HG02870 (cell line): ENCODE data around the gene RAB11FIP4.

ENCODE experiments used
- ATAC-seq: cut with Tn5 transposase; IDR thresholded peaks from one replicate; pipeline ENCODE4 v1.9.1; 2021; ENCODE audit warnings: mild to moderate bottlenecking, moderate library complexity; ENCODE audit not compliant: unreplicated experiment

The RAB11FIP4 gene

DNA sequence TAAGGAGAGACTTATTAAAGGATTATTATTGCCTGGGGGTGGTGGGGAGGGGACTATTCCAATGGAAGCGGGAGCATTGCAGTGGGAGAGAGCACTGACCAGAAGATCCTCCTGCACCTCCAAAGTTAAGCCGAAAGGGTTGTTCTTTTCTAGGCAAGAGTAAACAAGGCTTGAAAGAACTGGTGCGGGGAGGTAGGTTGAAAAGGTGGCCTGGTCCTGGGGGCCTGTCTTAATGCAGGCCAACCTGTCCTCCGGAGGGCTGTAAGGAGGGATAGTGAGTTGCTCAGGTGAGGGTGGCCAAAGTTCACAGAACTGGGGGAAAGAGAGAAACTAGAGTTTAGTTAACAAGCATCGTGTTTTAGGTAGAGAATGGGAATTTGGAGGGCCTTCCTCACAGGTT is 65.3 kb downstream of the RAB11FIP4 start:
- no peak for ATAC-seq

DNA sequence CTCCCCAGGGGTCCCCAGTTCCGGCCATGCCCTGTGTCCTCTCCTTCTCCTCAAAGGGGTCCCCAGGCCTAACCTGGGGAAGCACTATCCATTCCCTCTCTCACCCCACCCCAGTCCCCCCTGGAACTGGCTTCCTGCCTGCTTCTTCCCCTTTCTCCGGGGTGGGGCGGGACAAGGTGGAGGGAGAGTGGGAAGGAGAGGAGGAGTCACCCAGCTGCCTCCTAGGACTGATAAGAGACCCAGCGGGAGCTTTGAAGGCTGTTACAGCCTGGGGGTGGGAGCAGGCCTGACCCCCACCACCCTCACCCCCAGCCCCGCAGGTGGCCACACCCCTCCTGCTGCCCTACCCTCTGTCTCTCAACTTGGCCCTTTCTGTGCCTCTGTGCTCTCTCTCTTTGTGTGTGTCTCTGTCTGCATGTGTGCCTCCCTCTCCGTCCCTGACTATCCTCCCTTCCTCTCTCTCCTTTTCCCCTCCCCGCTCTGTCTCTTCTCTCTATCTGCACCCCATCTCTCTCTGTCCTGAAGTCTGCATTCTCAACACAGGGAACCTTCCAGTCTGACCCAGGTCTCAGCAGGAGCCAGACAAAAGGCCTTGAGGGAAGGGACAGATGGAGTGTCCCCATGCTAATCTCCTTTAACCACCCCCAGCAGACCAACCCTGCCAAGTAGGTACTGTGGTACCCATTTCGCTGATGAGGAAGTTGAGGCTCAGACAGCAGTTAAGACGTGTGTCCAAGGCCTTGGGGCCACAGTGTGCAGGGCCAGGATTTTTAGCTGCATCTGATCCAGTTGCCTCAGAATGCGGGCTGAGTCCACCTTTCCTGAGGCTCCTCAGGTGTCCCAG is 66.1 kb downstream of the RAB11FIP4 start:
- ATAC-seq, result no peak

- no peak for ATAC-seq
Measured at GRCh38 chr17:31458829-31459228, 67.4 kb downstream of the RAB11FIP4 start.

- ATAC-seq, result no peak
Measured at GRCh38 chr17:31459716-31460115, 68.2 kb downstream of the RAB11FIP4 start.

DNA sequence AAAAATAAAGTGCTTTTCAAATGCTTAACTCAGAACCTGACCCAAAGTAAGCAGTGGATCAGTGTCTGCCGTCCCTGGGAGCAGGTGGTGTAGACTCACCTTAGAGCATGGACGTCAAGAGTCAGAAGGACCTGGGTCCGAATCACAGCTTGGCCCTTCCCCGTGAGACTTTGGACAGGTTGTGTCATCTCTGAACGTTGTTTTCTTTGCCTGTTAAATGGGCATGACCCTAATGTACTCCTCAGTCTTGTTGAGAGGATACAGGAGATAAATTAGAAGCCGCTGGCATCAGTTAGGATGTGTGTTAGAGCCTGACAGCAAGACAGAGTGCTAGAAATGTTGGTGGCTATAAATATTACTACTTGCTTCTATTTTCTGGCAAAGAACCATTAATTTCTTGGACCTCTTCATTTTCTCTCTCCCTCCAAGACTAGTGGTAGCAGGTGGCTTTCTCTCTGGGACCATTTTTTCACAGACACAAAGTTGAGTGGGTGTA is 68.8 kb downstream of the RAB11FIP4 start:
- no peak for ATAC-seq

DNA sequence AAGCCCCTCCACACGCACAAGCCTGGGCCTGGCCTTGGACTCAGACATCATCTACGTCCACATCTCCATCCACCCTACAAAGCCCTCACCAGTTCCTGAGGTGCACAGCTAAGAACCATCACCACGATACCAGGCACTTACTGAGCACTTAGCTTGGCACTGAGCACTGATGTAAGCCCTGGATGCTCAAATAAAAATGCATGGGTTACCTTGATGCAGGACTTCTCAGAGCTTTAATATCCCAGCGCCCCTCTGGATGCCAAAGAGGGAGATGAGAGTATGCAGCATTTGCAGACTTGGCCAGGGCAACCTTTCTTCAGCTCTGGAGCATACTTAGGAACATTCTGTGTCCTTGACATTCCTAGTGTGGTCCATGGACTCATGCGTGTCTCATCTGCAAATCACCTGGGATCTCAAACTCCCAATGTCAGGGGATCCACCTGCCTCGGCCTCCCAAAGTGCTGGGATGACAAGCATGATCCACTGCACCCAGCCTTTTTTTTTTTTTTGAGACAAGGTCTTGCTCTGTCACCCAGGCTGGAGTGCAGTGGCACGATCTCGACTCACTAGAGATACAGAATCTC is 69.8 kb downstream of the RAB11FIP4 start:
- ATAC-seq, result no peak

- no peak for ATAC-seq
Measured at GRCh38 chr17:31462261-31462660, 70.8 kb downstream of the RAB11FIP4 start.

GRCh38 chr17:31466096-31466760 is 74.8 kb downstream of the RAB11FIP4 start:
- no peak for ATAC-seq

DNA sequence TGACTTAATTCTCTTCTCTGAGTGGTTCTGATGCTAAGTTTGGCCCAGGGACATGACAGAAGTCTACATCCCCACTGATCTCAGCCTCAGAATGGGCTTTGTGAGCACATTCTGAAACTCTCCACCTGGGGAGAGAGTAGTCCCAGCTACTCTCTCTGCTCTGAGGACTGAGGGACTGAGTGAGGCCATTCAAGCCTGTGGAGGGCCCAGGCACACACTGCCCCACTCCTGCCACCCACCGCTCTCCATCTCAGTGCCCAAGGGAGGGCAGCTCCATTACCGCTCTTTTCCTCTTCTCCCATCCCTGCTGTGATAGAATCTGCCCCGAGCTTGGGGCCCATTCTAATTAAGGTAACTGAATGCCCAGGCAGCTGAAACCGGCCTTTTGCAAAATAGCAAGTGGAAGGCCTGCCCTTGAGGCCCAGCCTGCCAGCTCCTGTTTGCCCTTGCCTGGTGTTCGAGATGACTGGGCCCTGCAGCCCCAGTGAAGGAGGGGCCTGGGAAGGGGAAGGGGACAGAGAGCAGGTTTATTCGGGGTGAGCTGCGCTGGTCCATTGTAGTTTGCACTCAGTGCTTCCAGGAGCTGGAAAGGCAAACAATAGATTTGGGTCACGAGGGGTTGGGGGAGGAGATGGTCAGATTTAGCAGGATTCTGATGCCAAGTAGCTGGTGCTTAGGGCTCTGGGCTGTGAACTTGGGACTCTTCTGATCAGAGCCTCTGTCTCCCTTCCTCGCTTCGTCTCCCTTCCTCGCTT is 76.2 kb downstream of the RAB11FIP4 start:
- ATAC-seq, result no peak

DNA sequence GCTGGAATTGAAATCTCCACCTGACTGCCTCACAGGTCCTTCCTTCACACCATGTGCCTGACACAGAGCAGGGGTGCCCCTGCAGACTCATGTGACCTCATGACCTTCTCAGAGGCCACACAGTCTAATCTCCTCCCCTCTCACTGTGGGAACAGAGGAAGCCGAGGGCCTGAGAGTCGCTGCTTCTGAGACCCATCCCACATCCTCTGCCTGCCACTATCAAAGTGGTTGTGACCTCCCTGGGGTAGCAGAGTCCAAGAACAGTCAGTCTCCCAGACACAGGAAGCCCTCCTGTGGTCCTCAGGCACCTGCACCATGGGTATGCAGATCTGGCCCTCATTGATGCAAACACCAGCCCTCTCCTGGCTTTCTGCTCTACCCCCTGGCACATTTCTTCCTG is 78.5 kb downstream of the RAB11FIP4 start:
- ATAC-seq, result no peak

GRCh38 chr17:31470592-31470991 is 79.1 kb downstream of the RAB11FIP4 start:
- ATAC-seq, result no peak

DNA sequence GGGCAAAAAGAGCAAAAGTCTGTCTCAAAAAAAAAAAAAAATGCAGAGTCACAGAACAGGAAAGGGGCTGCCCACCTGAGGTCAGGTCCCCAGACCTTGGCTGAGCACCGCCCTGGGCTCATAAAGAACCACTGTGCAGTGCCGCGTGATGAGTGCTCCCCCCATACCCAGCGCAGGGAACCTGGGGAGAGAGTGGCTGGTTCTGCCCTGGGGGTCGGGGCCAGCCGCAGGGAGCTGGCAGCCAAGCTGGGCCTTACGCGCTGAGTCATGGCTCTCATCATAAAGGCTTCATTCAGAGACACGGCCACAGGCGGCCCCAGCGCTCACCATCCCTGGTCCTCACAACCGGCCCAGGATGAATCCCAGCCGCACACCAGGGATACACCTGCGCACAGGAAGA is 80.7 kb downstream of the RAB11FIP4 start:
- ATAC-seq, result no peak

DNA sequence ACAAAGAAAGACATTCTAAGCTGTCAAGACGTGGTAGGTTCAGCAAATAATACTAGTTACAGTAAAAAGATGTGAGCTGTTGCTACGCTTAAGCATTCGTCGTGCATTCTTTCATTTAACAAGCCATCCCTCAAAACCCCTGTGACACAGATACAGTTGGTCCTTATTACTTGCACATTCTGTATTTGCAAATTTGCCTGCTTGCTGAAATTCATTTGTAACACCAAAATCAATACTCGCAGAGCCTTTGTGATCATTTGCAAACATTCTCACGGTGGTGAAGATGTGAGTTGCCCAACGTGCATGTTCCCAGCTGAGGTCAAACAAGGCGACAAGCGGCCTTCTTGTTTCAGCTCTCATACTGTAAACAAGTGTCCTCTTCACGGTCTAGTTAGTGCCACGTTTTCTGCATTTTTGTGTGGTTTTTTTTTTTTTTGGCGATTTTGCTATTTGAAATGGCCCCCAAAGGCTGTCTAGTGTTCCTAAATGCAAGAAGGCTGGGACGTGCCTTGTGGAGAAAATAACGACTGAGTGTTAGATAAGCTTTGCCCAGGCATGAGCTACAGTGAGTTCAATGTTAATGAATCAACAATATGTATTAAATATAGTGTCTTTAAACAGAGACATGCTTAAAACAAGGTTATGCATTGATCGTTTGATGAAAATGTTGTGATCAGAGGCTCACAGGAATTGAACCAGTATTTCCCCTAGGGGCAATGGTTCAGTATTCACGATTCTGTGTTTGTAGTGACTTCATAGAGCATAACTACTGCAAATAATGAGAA is 84.1 kb downstream of the RAB11FIP4 start:
- ATAC-seq, result no peak

GRCh38 chr17:31476525-31477416 is 85.3 kb downstream of the RAB11FIP4 start:
- no peak for ATAC-seq

DNA sequence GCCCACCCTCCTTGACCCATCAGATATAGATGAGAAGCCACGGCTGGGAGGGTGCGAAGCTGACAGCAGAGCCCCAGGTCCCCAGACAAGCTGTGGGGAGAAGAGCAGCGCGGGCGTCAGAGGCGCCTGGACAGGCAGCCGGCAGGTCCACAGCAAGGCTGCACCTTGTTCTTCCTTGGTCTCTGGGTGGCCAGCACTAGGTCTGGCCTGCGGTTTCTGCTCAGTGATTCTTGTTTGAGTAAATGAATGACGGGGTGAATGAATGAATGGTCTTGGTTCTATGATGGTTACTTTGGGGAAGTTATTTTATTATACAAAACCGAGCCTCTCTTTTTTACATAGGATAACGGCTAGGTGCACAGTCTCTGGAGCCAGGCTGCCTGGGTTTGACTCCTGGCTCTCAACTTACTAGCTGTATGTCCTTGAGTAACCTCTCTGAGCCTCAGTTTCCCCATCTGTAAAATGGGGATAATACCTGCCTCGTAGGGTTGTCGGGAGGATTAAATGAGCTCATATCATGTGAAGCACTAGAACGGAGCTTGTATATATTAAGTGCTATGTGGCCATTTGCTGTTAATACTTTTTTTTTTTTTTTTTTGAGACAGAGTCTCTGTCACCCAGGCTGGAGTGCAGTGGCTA is 86.1 kb downstream of the RAB11FIP4 start:
- ATAC-seq, result no peak

- ATAC-seq, result no peak
Measured at GRCh38 chr17:31479062-31479408, 87.6 kb downstream of the RAB11FIP4 start.

DNA sequence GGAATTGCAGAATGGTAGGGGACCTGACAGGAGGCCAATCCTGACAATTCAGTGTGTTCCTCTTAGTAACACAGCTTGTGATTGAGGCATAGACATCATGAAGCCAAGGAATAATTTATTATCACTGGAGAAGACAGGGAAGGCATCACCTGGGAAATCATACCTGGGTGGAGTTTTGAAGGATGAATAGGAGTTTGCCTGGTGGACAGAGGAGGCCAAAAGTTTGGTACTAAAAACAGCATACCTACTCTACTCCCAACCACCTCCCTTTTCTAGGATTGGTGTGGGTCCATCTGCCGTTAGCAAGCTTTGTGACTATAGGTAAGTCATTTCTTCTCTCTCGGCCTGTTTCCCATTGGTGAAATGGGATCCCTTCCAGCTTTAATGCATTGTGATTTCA is 88.0 kb downstream of the RAB11FIP4 start:
- no peak for ATAC-seq

GRCh38 chr17:31480067-31480466 is 88.6 kb downstream of the RAB11FIP4 start:
- no peak for ATAC-seq
